HG03159 (cell line): ENCODE results near the gene TESPA1.
"Not testable (repeated sequence)": the region's sequence is repeated elsewhere in the genome, so short reads cannot be mapped to it uniquely, and the experiment has no call there.

Experiments
- ATAC-seq: cut with Tn5 transposase; IDR thresholded peaks from one replicate; pipeline ENCODE4 v1.9.1; 2021; ENCODE audit warnings: mild to moderate bottlenecking, moderate library complexity; ENCODE audit not compliant: unreplicated experiment

TESPA1 gene

GRCh38 chr12:54984658-54985376, at the start of gene TESPA1:
Gene TESPA1 (minus strand): TSS chr12:54984762. CDS start chr12:54974562, 10,200 bp downstream.
- peak; percentile 93 for ATAC-seq

GRCh38 chr12:55034218-55034617, 49.7 kb upstream of the TESPA1 start:
- ATAC-seq = no peak

DNA sequence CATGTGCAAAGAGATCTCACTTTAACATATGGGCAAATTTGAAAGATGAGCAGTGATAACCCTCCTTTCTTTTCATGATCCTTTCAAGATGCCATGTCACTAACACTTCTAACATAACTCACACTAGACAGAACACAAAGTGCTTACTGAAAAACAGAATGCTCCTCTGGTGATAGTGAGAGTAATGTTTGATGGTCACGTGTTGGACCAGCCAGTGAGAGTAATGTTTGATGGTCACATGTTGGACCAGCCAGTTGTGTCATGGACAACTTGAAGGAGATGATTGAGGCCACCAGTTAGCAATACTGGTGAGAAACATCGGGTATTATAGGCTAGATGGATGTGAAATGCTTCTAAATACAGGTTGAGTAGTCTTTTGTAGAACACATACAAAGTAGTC, 40.9 kb upstream of the TESPA1 start:
- no peak for ATAC-seq

GRCh38 chr12:55024575-55024974, 40.0 kb upstream of the TESPA1 start:
- ATAC-seq = no peak

DNA sequence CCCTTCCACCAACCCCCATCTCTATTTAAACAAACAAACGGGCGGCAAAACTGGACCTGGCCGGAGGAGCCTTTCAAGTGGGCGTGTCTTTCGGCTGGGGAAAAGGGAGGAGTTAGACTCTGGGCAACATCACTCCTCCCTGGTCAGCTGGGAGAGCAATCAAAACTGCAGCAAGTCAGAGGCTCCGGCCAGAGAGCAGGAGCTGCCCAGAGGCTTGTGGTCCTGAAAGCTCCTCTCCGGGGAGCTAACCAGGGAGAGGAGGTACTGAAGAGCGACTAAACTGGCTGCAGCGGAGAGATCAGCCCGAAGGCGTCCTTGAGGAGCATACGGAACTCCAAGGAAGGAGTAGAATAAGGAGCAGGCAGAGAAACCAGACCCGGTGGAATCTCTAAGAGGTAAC, 35.2 kb upstream of the TESPA1 start, which contains the start of gene NEUROD4:
TSS of gene NEUROD4 (plus strand) at position 191 of the 400 bp plus-strand sequence. CDS start 6,466 bp downstream, outside the sequence.
- ATAC-seq = no peak

GRCh38 chr12:55017416-55017925, 32.9 kb upstream of the TESPA1 start:
- no peak for ATAC-seq

GRCh38 chr12:55008944-55009585, 24.5 kb upstream of the TESPA1 start:
- no peak for ATAC-seq

GRCh38 chr12:55002355-55002754, 17.8 kb upstream of the TESPA1 start:
- no peak for ATAC-seq

DNA sequence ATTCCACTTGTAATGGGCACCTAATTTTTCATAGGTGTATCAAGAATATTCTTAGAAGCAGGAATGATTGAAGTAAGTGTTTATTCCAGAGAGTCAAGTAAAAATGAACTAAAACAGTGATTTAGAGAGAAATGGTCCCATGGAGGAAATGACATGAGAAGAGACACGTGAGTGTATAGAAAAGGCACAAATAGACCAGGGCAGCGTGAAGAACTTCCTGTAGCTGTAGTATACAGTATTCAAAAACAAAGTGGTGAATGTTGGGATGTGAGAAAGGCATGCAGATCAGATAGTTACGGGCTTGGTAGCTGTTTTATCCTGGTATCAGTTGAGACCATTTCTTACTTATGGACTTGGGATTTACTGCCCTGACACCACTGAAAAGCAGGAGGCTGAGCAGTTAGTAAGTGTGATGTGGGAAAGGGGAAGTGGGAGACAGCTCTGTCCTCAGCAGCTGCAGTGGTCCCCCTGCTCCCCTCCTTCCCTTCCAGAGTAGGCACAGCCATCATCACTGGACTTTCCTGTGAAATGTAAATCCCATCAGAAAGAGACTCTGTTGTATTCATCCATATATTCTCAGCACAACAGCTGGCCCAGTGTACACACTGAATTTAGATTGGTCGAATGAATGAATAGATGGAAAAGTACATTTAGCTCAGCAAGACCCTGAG, 16.8 kb upstream of the TESPA1 start:
- no peak for ATAC-seq

DNA sequence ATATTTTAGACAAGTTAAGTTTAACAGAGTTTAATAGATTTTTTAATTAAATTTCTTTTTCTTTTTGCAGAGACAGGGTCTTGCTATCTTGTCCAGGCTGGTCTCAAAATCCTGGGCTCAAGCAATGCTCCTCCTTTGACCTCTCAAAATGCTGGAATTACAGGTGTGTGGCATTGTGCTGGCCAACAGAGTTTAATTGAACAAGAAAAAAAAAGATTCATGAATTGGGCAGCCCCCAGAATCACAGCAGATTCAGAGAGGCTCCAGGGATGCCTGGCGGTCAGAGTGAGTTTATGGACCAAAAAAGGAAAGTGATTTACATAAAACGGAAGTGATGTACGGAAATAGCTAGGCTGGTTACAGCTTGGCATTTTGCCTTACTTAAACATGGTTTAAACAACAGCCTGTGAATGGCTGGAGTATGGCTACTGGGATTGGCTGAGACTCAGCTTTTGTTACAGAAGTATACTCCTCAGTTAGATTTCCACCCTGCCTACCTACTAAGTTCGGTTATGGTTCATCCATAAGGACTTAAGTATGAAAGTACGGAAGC, 14.5 kb upstream of the TESPA1 start:
- no peak for ATAC-seq

GRCh38 chr12:54997929-54998522, 13.5 kb upstream of the TESPA1 start:
- no peak for ATAC-seq

GRCh38 chr12:54996205-54996604, 11.6 kb upstream of the TESPA1 start:
- ATAC-seq = no peak

DNA sequence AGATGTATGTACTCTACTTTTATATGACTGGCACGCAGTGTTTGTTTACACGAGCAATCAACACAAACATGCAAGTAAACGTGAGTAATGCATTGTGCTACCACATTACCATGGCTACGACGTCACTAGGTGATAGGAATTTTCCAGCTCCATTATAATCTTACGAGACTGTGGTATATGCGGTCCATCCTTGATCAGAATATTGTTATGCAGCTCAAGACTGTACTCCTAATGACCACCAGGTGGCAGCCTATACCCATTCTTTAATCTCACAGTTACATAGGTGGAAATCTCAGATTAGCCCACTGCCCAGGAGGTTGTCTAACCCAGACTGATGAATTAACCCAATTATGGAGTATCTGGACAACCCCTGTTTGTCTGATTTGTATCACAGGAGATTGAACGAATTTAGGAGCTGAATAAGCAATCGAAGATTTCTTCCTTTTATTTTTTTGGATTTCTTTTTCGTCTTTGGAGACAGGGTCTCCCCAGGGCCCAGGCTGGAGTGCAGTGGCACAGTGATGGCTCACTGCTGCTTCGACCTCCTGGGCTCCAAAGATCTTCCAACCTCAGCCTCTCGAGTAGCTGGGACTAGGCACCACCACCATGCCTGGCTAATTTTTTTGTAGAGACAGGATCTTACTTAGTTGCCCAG, 8.7 kb upstream of the TESPA1 start:
- peak; percentile 58 for ATAC-seq

GRCh38 chr12:54991991-54992375, 7.4 kb upstream of the TESPA1 start:
- ATAC-seq = peak; percentile 39

GRCh38 chr12:54991161-54991990, 6.8 kb upstream of the TESPA1 start:
- ATAC-seq = peak; percentile 67

DNA sequence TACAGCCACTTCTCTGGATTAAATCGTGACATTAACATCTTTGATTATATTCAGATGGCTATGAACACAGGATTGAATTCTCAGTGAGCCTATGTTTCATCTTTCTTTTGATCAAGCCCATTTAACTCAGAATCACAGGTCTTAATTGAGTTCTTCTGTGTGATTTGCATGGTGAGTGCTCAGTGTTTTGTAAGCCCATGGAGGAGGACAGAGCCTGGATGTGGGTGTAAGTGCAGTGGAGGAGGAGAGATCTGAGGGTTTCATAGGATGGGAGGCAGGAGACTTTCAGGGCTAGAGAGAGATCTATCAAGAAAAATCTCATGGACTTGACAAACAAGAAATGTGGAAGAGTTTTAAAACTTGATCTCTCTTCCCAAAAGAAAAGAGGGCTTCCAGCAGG, 5.3 kb upstream of the TESPA1 start:
- no peak for ATAC-seq

DNA sequence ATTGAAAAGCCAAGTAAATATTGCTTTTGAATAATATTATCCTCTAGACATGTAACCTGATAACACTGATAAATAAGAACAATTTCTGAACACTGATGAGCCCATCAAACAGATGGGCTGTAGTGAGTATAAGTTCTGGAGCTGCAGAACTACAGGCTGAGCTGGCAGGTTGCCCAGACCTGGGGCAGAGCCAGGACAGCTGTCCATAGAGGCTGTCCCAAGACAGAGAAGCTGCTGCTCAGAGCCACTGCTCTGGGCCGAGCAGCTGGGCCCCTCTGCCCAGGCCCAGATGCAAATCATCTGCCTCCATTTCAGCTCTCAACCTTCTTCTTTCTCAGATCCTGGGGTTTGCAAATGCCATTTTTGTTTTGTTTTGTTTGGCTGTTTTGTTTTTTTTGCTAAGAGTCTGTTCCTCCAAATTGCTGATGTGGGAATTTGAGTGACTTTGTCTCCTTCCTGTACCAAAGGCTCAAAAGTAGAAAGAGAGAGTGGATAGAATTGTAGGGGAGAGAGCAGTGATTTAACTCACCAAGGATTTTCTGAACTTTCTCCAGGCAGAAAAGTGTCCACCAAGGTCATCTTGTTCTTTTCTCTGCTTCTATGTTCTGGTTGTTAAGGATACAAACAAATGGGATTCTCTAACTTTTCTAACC, 4.0 kb upstream of the TESPA1 start:
- no peak for ATAC-seq

DNA sequence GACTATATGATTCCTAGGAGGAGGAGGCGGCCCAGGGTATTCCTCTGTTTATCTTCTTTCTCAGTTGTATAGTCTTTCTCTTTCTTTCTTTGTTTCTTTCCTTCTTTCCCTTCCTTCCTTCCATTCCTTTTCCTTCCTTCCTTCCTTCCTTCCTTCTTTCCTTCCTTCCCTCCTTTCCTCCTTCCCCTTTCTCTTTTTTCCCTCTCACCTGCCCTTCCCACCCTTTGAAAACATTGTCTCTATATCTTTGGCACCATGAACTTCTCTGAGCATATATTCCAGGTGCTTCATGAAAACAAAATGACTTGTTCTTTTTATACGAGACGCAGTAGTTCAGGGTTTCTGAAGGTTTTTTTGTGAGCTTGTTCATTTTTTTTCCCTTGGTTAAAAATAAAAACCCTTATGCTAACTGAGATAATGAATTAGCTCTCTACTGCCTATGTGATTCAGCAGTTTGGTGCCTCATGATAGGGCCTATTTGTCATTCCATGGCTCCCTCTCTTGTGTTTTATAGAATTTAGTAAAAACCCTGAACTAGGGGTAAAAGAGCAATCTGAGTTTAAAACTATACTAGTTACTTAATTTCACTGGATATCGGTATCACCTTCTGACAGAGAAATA, 3.2 kb upstream of the TESPA1 start:
- ATAC-seq = no peak

DNA sequence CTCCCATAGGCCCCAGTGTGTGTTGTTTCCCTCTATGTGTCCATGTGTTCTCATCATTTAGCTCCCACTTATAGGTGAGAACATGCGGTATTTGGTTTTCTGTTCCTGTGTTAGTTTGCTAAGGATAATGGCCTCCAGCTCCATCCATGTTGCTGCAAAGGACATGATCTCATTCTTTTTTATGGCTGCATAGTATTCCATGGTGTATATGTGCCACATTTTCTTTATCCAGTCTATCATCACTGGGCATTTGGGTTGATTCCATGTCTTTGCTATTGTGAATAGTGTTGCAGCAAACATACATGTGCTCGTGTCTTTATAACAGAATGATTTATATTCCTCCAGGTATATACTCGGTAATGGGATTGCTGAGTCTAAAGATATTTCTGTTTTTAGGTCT, 2.2 kb upstream of the TESPA1 start:
- ATAC-seq = not testable (repeated sequence)
